ENCODE data around the gene IFT172.

Gene IFT172

DNA sequence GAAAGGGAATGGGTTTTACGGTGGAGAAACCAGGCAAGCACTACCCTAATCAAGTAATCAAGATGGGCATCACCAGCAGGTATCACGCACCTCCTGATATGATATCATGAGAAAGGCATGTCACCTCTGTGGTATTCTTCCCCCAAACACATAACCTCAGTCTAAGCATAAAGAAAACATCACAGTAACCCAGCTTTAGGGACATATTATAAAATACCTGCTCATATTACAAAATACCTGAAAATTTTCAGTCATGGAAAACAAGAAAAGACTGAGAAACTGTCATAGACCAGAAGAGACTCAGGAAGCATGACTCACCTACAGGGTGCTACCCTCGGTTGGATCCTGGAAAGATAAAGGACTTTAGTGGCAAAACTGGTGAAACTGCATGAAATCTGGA is 37.6 kb upstream of the IFT172 start:
- no peaks in the 10 kb centered on the region for H3K79me1 ChIP-seq (ENCODE audit: low read depth, low read length)
- no peak overlapping the region for H4K91ac ChIP-seq (ENCODE audit: low read depth, low read length, poor library complexity)
- no peak overlapping the region for H3K4me2 ChIP-seq (ENCODE audit: insufficient read depth, low read length, poor library complexity, severe bottlenecking)
- no peak for DNase-seq (ENCODE audit: low spot score)
- H2BK120ac ChIP-seq (ENCODE audit: low read depth, low read length): no peak overlapping the region
- H3K14ac ChIP-seq (ENCODE audit: low read length): no peak overlapping the region
- H2AK5ac ChIP-seq (ENCODE audit: low read depth, low read length): no peak overlapping the region
- H3K9me3 ChIP-seq (replicated peaks in 1 of 2; ENCODE audit: control insufficient read depth in 2 of 2, insufficient read depth in 1 of 2, low read depth in 1 of 2, low read length in 2 of 2): no peaks in the 10 kb centered on the region
- no peak overlapping the region for H2BK12ac ChIP-seq (ENCODE audit: low read length)
- H3K4me1 ChIP-seq (ENCODE audit: control insufficient read depth in 2 of 2, insufficient read depth in 1 of 2, low read depth in 1 of 2, low read length in 2 of 2): no peaks in the 10 kb centered on the region
- H2BK5ac ChIP-seq (ENCODE audit: low read length): no peak overlapping the region
- no peaks in the 10 kb centered on the region for H3K36me3 ChIP-seq (replicated peaks in 1 of 2; ENCODE audit: control insufficient read depth in 2 of 2, insufficient read depth in 2 of 2, low read length in 2 of 2)
- no peak overlapping the region for H2BK15ac ChIP-seq (ENCODE audit: low read length)
- no CpG with 5 or more reads among the region's 3 CpGs for WGBS, 2 donors (ENCODE audit: extremely low coverage in 2 of 2, insufficient read length in 2 of 2, insufficient replicate concordance in 1 of 2)
- H3K4ac ChIP-seq (ENCODE audit: low read length): no peak overlapping the region
- no peak overlapping the region for H3K18ac ChIP-seq (ENCODE audit: low read length)
- no peak overlapping the region for H2AFZ ChIP-seq (ENCODE audit: low read length)
- H4K8ac ChIP-seq (ENCODE audit: low read depth, low read length): no peak overlapping the region
- H3K27me3 ChIP-seq (ENCODE audit: control insufficient read depth in 3 of 3, insufficient read depth in 3 of 3, low read depth in 1 of 3, low read length in 3 of 3): peaks cover 0 to 17% (median 2%) of the 10 kb centered on the region in 3 experiments
- no peak overlapping the region for H3K23ac ChIP-seq (ENCODE audit: low read depth, low read length, poor library complexity)
- H3K9ac ChIP-seq (ENCODE audit: low read depth, low read length, poor library complexity): no peak overlapping the region
- H3K4me3 ChIP-seq (ENCODE audit: low read length in 2 of 2): no peak overlapping the region
- H3K27ac ChIP-seq (replicated peaks; ENCODE audit: low read length): no peak overlapping the region

- Histone ChIP-seq H3K4me3 (ENCODE audit: low read length in 2 of 2) (no peak overlapping the region), H2BK15ac (ENCODE audit: low read length) (no peak overlapping the region), H3K79me1 (ENCODE audit: low read depth, low read length) (no peaks in the 10 kb centered on the region), H3K14ac (ENCODE audit: low read length) (no peak overlapping the region), H4K91ac (ENCODE audit: low read depth, low read length, poor library complexity) (no peak overlapping the region), H3K23ac (ENCODE audit: low read depth, low read length, poor library complexity) (no peak overlapping the region), H3K27me3 (ENCODE audit: control insufficient read depth in 3 of 3, insufficient read depth in 3 of 3, low read depth in 1 of 3, low read length in 3 of 3) (peaks cover 0 to 25% (median 0%) of the 10 kb centered on the region in 3 experiments), H2BK120ac (ENCODE audit: low read depth, low read length) (no peak overlapping the region), H2AFZ (ENCODE audit: low read length) (no peak overlapping the region), H3K4ac (ENCODE audit: low read length) (no peak overlapping the region), H3K4me1 (ENCODE audit: control insufficient read depth in 2 of 2, insufficient read depth in 1 of 2, low read depth in 1 of 2, low read length in 2 of 2) (no peaks in the 10 kb centered on the region), H4K8ac (ENCODE audit: low read depth, low read length) (no peak overlapping the region), H3K36me3 (replicated peaks in 1 of 2; ENCODE audit: control insufficient read depth in 2 of 2, insufficient read depth in 2 of 2, low read length in 2 of 2) (no peaks in the 10 kb centered on the region), H2BK12ac (ENCODE audit: low read length) (no peak overlapping the region), H2BK5ac (ENCODE audit: low read length) (no peak overlapping the region), H3K27ac (replicated peaks; ENCODE audit: low read length) (no peak overlapping the region), H3K4me2 (ENCODE audit: insufficient read depth, low read length, poor library complexity, severe bottlenecking) (no peak overlapping the region), H3K9ac (ENCODE audit: low read depth, low read length, poor library complexity) (no peak overlapping the region), H3K9me3 (replicated peaks in 1 of 2; ENCODE audit: control insufficient read depth in 2 of 2, insufficient read depth in 1 of 2, low read depth in 1 of 2, low read length in 2 of 2) (no peaks in the 10 kb centered on the region), H3K18ac (ENCODE audit: low read length) (no peak overlapping the region), H2AK5ac (ENCODE audit: low read depth, low read length) (no peak overlapping the region)
- DNase-seq (ENCODE audit: low spot score): no peak
- WGBS, 2 donors (ENCODE audit: extremely low coverage in 2 of 2, insufficient read length in 2 of 2, insufficient replicate concordance in 1 of 2): no CpG with 5 or more reads among the region's 7 CpGs
These were observed 32.9 kb upstream of the IFT172 start for GRCh38 chr2:27522400-27522945.

DNA sequence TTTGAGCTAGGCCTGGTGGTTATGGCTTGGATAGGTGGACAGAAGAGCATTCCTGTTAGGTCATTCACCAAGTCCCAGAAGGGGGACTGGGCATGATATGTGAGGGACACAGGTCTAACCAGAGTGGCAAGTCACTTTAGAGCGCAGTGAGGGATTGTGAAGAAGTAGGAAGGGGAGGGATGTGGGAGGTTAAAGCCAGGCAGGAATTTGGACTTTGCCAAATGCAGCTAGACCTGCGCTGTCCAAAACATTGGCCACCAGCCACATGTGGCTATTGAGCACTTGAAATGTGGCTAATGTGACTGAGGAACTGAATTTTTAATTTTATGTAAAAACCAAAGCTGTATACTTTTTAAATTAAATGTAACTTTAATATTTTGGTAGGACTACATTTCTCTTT is 30.8 kb upstream of the IFT172 start:
- Histone ChIP-seq H3K23ac (ENCODE audit: low read depth, low read length, poor library complexity) (no peak overlapping the region), H3K27ac (replicated peaks; ENCODE audit: low read length) (no peak overlapping the region), H3K18ac (ENCODE audit: low read length) (no peak overlapping the region), H3K27me3 (ENCODE audit: control insufficient read depth in 3 of 3, insufficient read depth in 3 of 3, low read depth in 1 of 3, low read length in 3 of 3) (peaks cover 0 to 25% (median 0%) of the 10 kb centered on the region in 3 experiments), H4K91ac (ENCODE audit: low read depth, low read length, poor library complexity) (no peak overlapping the region), H2BK15ac (ENCODE audit: low read length) (no peak overlapping the region), H3K9me3 (replicated peaks in 1 of 2; ENCODE audit: control insufficient read depth in 2 of 2, insufficient read depth in 1 of 2, low read depth in 1 of 2, low read length in 2 of 2) (no peaks in the 10 kb centered on the region), H2BK12ac (ENCODE audit: low read length) (no peak overlapping the region), H2BK120ac (ENCODE audit: low read depth, low read length) (no peak overlapping the region), H2AFZ (ENCODE audit: low read length) (no peak overlapping the region), H3K14ac (ENCODE audit: low read length) (no peak overlapping the region), H4K8ac (ENCODE audit: low read depth, low read length) (no peak overlapping the region), H3K4me1 (ENCODE audit: control insufficient read depth in 2 of 2, insufficient read depth in 1 of 2, low read depth in 1 of 2, low read length in 2 of 2) (no peaks in the 10 kb centered on the region), H2BK5ac (ENCODE audit: low read length) (no peak overlapping the region), H3K79me1 (ENCODE audit: low read depth, low read length) (no peaks in the 10 kb centered on the region), H3K4ac (ENCODE audit: low read length) (no peak overlapping the region), H2AK5ac (ENCODE audit: low read depth, low read length) (no peak overlapping the region), H3K9ac (ENCODE audit: low read depth, low read length, poor library complexity) (no peak overlapping the region), H3K4me2 (ENCODE audit: insufficient read depth, low read length, poor library complexity, severe bottlenecking) (no peak overlapping the region), H3K4me3 (ENCODE audit: low read length in 2 of 2) (no peak overlapping the region), H3K36me3 (replicated peaks in 1 of 2; ENCODE audit: control insufficient read depth in 2 of 2, insufficient read depth in 2 of 2, low read length in 2 of 2) (no peaks in the 10 kb centered on the region)
- WGBS, 2 donors (ENCODE audit: extremely low coverage in 2 of 2, insufficient read length in 2 of 2, insufficient replicate concordance in 1 of 2): no CpG with 5 or more reads among the region's 2 CpGs
- DNase-seq (ENCODE audit: low spot score): no peak

GRCh38 chr2:27518782-27519113 is 29.2 kb upstream of the IFT172 start:
- Histone ChIP-seq H3K79me1 (ENCODE audit: low read depth, low read length) (no peaks in the 10 kb centered on the region), H2BK12ac (ENCODE audit: low read length) (no peak overlapping the region), H4K8ac (ENCODE audit: low read depth, low read length) (no peak overlapping the region), H3K4me3 (ENCODE audit: low read length in 2 of 2) (no peak overlapping the region), H3K4me2 (ENCODE audit: insufficient read depth, low read length, poor library complexity, severe bottlenecking) (no peak overlapping the region), H2AFZ (ENCODE audit: low read length) (no peak overlapping the region), H2BK5ac (ENCODE audit: low read length) (no peak overlapping the region), H2BK120ac (ENCODE audit: low read depth, low read length) (no peak overlapping the region), H4K91ac (ENCODE audit: low read depth, low read length, poor library complexity) (no peak overlapping the region), H3K9me3 (replicated peaks in 1 of 2; ENCODE audit: control insufficient read depth in 2 of 2, insufficient read depth in 1 of 2, low read depth in 1 of 2, low read length in 2 of 2) (no peaks in the 10 kb centered on the region), H3K4me1 (ENCODE audit: control insufficient read depth in 2 of 2, insufficient read depth in 1 of 2, low read depth in 1 of 2, low read length in 2 of 2) (no peaks in the 10 kb centered on the region), H3K36me3 (replicated peaks in 1 of 2; ENCODE audit: control insufficient read depth in 2 of 2, insufficient read depth in 2 of 2, low read length in 2 of 2) (no peaks in the 10 kb centered on the region), H3K27ac (replicated peaks; ENCODE audit: low read length) (no peak overlapping the region), H3K18ac (ENCODE audit: low read length) (no peak overlapping the region), H2AK5ac (ENCODE audit: low read depth, low read length) (no peak overlapping the region), H3K9ac (ENCODE audit: low read depth, low read length, poor library complexity) (no peak overlapping the region), H3K23ac (ENCODE audit: low read depth, low read length, poor library complexity) (no peak overlapping the region), H3K4ac (ENCODE audit: low read length) (no peak overlapping the region), H2BK15ac (ENCODE audit: low read length) (no peak overlapping the region), H3K27me3 (ENCODE audit: control insufficient read depth in 3 of 3, insufficient read depth in 3 of 3, low read depth in 1 of 3, low read length in 3 of 3) (peaks cover 0 to 16% (median 0%) of the 10 kb centered on the region in 3 experiments), H3K14ac (ENCODE audit: low read length) (no peak overlapping the region)
- no CpG with 5 or more reads among the region's 4 CpGs for WGBS, 2 donors (ENCODE audit: extremely low coverage in 2 of 2, insufficient read length in 2 of 2, insufficient replicate concordance in 1 of 2)
- DNase-seq (ENCODE audit: low spot score): no peak

Data from neuronal stem cell (in vitro differentiated cells).